Mesangial cell (primary cell): Measurements from ENCODE around the gene DRC1. TPM values are rescaled to one million over a fixed set of nuclear protein-coding genes. Genes with fewer than 3 reads are reported as not detected.

Experiments
- total RNA-seq: library from RNA; depleted of rRNA; stranded (reverse); fragments of >200 nt; gene quantifications from 2 replicates; pipeline ENCODE4 v1.2.3, GENCODE V29; 2015

Gene DRC1
- total RNA-seq: not detected in 2 replicates

DNA sequence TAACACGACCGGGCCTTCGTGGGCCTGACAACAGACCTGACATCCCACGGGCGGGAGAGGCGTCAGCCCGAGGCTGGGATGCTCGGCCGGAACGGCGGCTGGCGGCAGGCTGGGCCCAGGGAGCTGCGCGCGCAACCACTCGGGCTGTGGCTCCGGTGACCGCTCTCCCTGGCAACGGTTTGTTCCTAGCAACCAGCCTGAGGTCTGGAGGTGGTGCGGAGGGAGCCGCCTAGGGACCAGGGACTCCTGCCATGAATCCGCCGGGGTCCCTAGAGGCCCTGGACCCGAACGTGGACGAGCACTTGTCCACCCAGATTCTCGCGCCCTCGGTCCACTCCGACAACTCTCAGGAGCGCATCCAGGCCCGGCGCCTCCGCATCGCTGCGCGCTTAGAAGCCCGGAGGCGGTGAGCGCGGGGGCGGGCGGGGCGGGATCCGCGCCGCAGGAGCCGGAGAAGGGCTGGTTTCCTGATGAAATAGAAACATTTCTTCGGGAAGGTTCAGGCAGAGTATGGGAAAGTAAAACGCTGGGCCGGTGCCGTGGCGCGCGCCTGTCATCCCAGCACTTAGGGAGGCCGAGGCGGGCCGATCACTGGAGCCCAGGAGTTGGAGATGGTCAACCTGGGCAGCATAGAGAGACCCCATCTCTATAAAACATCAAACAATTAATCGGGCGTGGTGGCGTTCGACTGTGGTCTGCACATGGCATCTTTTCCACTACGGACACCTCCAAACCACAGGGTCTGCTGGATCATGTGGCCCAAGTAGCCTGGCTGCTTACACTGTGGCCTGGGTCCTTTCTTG is at the start of gene DRC1:
DRC1 (plus strand) TSS at position 182 of the 803 bp plus-strand sequence; CDS start at position 252, 70 bp downstream.

DNA sequence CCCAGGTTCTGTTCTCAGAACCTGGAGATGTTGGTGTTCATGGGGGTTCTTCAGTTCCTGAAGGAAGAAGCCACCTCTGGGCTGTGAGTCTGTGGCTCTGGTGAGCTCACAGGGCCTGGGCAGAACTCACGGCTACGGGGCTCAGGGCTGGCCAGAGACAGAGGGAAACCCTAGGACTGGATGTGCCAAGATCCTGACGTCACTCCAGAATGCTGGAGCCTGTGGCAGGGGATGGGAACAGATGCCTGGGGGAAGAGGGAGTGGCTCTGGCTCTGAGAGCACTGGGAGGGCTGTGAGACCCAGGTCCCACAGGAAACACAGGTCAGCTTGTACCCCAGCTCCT is 76.2 kb downstream of the DRC1 start, which contains the start of gene OTOF:
OTOF (minus strand) TSS at position 214 of the 343 bp plus-strand sequence.

Other genes starting within 250 kb of the DRC1 start
- gene GAREM2, start 228.8 kb upstream of the DRC1 start, total RNA-seq: 2.3 and 3.0 TPM in 2 replicates
- 75.6 and 76.1 TPM in 2 replicates for gene HADHA, start 157.3 kb upstream of the DRC1 start, total RNA-seq
- gene HADHB, start 157.0 kb upstream of the DRC1 start, total RNA-seq: 57.0 and 75.0 TPM in 2 replicates
- 8.1 and 13.0 TPM in 2 replicates for gene SELENOI, start 55.8 kb upstream of the DRC1 start, total RNA-seq
- 0.38 TPM in 1 of 2 replicates, not detected in the other for gene ADGRF3, start 55.1 kb upstream of the DRC1 start, total RNA-seq
- not detected in 2 replicates for gene OTOF, start 76.2 kb downstream of the DRC1 start, total RNA-seq
- gene CIB4, start 239.4 kb downstream of the DRC1 start, total RNA-seq: not detected in 2 replicates